IMR-90 (cell line): Measurements from ENCODE around the gene UBFD1. TPM values are rescaled to one million over a fixed set of nuclear protein-coding genes. Genes with fewer than 3 reads are reported as not detected.

Experiments
- ATAC-seq: fragments of 200-7000 bp; cut with Tn5 transposase; 2 replicates; pipeline ENCODE4 v1.9.1; 2020; ENCODE audit warnings: low read depth, mild to moderate bottlenecking, moderate library complexity
- BruUV-seq: library from RNA; stranded (reverse); fragments of 400-500 nt; replicated peaks from 2 replicates; lab custom pipeline; 2021; lab: Mats Ljungman, UMichigan
- CTCF ChIA-PET: fragments of 300-600 bp; formaldehyde crosslinking; extraction: SDS; loops from one replicate; lab custom pipeline; 2021; ENCODE audit warnings: antibody characterized with exemption; lab: Yijun Ruan, JAX
- POLR2A ChIA-PET: fragments of 300-600 bp; sonication (Branson Sonifier 250); formaldehyde crosslinking; loops from one replicate; lab custom pipeline; 2022; ENCODE audit warnings: antibody characterized with exemption; ENCODE audit not compliant: unreplicated experiment; lab: Charles Lee
- DNase-seq: peaks from one replicate; pipeline ENCODE4 v3.0.0; 2013
- H2AFZ ChIP-seq: replicated peaks from 2 replicates; pipeline ENCODE3; 2013; ENCODE audit warnings: low read length, mild to moderate bottlenecking; ENCODE audit not compliant: poor library complexity
- H2AK5ac ChIP-seq: 2 replicates; pipeline ENCODE4 v1.6.1; 2013; ENCODE audit warnings: low read depth, low read length, inconsistent platforms
- H2AK9ac ChIP-seq: replicated peaks from 2 replicates; pipeline ENCODE3; 2013; ENCODE audit warnings: mild to moderate bottlenecking, low read depth, low read length, moderate library complexity; ENCODE audit not compliant: poor library complexity
- H2BK120ac ChIP-seq: 2 replicates; pipeline ENCODE4 v1.6.1; 2013; ENCODE audit warnings: low read depth, low read length, inconsistent platforms
- H2BK15ac ChIP-seq: 3 replicates; pipeline ENCODE4 v1.6.1; 2013; ENCODE audit warnings: low read depth, low read length, inconsistent platforms
- H2BK20ac ChIP-seq: 2 replicates; pipeline ENCODE4 v1.6.1; 2013; ENCODE audit warnings: low read depth, mild to moderate bottlenecking, inconsistent platforms, low read length, moderate library complexity
- H2BK5ac ChIP-seq: 2 replicates; pipeline ENCODE4 v1.6.1; 2013; ENCODE audit warnings: mild to moderate bottlenecking, low read depth, low read length, inconsistent platforms; ENCODE audit not compliant: poor library complexity, severe bottlenecking
- H3K14ac ChIP-seq: replicated peaks from 2 replicates; pipeline ENCODE4 v1.6.1; 2013; ENCODE audit warnings: low read depth, low read length, inconsistent platforms
- H3K18ac ChIP-seq: 2 replicates; pipeline ENCODE4 v1.6.1; 2013; ENCODE audit warnings: low read depth, low read length, control low read depth
- H3K23ac ChIP-seq: 2 replicates; pipeline ENCODE4 v1.6.1; 2013; ENCODE audit warnings: low read depth, low read length, inconsistent platforms
- H3K27ac ChIP-seq: 2 replicates; pipeline ENCODE4 v1.5.1; 2013; ENCODE audit warnings: mild to moderate bottlenecking, control low read depth, low read length; ENCODE audit not compliant: insufficient read depth
- H3K27me3 ChIP-seq: 2 replicates; pipeline ENCODE4 v1.6.1; 2013; ENCODE audit warnings: low read length; ENCODE audit not compliant: control insufficient read depth, insufficient read depth
- H3K36me3 ChIP-seq: 2 replicates; pipeline ENCODE4 v1.6.1; 2013; ENCODE audit warnings: low read length, mixed read lengths; ENCODE audit not compliant: control insufficient read depth, insufficient read depth
- H3K4ac ChIP-seq: 2 replicates; pipeline ENCODE4 v1.6.1; 2013; ENCODE audit warnings: low read depth, low read length, inconsistent platforms
- H3K4me1 ChIP-seq: 2 replicates; pipeline ENCODE4 v1.6.1; 2013; ENCODE audit warnings: low read length, mixed read lengths; ENCODE audit not compliant: control insufficient read depth, insufficient read depth
- H3K4me2 ChIP-seq: 2 replicates; pipeline ENCODE4 v1.6.1; 2013; ENCODE audit warnings: low read depth, mild to moderate bottlenecking, control low read depth, low read length, moderate library complexity
- H3K4me3 ChIP-seq: 2 replicates; pipeline ENCODE4 v1.5.1; 2013; ENCODE audit warnings: low read depth, mild to moderate bottlenecking, control low read depth, low read length, moderate library complexity; ENCODE audit not compliant: insufficient read depth
- H3K56ac ChIP-seq: 2 replicates; pipeline ENCODE4 v1.6.1; 2013; ENCODE audit warnings: low read length, inconsistent platforms; ENCODE audit not compliant: insufficient read depth; ENCODE audit errors: extremely low read depth
- H3K79me1 ChIP-seq, 2 experiments: 2 replicates each; pipeline ENCODE4 v1.6.1; 2013; ENCODE audit warnings: low read length in 2 of 2, inconsistent platforms in 1 of 2, low read depth in 1 of 2
- H3K9ac ChIP-seq: 2 replicates; pipeline ENCODE4 v1.6.1; 2013; ENCODE audit warnings: low read depth, low read length, control low read depth
- H3K9me1 ChIP-seq: 2 replicates; pipeline ENCODE4 v1.6.1; 2013; ENCODE audit warnings: low read length, inconsistent platforms; ENCODE audit not compliant: insufficient read depth
- H3K9me3 ChIP-seq: 2 replicates; pipeline ENCODE4 v1.6.1; 2013; ENCODE audit warnings: low read length; ENCODE audit not compliant: control insufficient read depth, insufficient read depth
- H4K20me1 ChIP-seq: 2 replicates; pipeline ENCODE4 v1.6.1; 2013; ENCODE audit warnings: low read length, inconsistent platforms; ENCODE audit not compliant: insufficient read depth
- H4K5ac ChIP-seq: 2 replicates; pipeline ENCODE4 v1.6.1; 2013; ENCODE audit warnings: mild to moderate bottlenecking, low read depth, low read length, control low read depth
- H4K8ac ChIP-seq, 2 experiments: 2 replicates each; pipeline ENCODE4 v1.6.1; 2013; ENCODE audit warnings: low read depth in 2 of 2, low read length in 2 of 2, control low read depth in 1 of 2, inconsistent platforms in 1 of 2
- H4K91ac ChIP-seq: 2 replicates; pipeline ENCODE4 v1.6.1; 2013; ENCODE audit warnings: low read depth, low read length, inconsistent platforms; ENCODE audit not compliant: insufficient read depth
- BHLHE40 ChIP-seq: fragments of 150-350 bp; IDR thresholded peaks from 2 replicates; pipeline ENCODE4 v1.6.1; 2016; ENCODE audit warnings: mild to moderate bottlenecking, low read depth, low read length
- CHD1 ChIP-seq: IDR thresholded peaks from 2 replicates; pipeline ENCODE4 v1.6.1; 2012; ENCODE audit warnings: low read depth, low read length, improper control_type of control experiment
- CTCF ChIP-seq: conservative IDR thresholded peaks from 2 replicates; pipeline ENCODE4 v1.5.1; 2012; ENCODE audit warnings: mild to moderate bottlenecking, low read depth, low read length, improper control_type of control experiment
- ELK1 ChIP-seq: fragments of 150-350 bp; IDR thresholded peaks from 2 replicates; pipeline ENCODE4 v1.6.1; 2016; ENCODE audit warnings: low read depth, mild to moderate bottlenecking, low read length, moderate library complexity, borderline replicate concordance
- FOS ChIP-seq: fragments of 150-350 bp; IDR thresholded peaks from 2 replicates; pipeline ENCODE4 v1.6.1; 2016; ENCODE audit warnings: low read depth, low read length
- MAFK ChIP-seq: IDR thresholded peaks from 2 replicates; pipeline ENCODE4 v1.6.1; 2012; ENCODE audit warnings: low read depth, low read length, improper control_type of control experiment
- MAZ ChIP-seq: IDR thresholded peaks from 2 replicates; pipeline ENCODE4 v1.6.1; 2012; ENCODE audit warnings: low read depth, mild to moderate bottlenecking, low read length, improper control_type of control experiment, moderate library complexity, borderline replicate concordance
- MXI1 ChIP-seq: IDR thresholded peaks from 2 replicates; pipeline ENCODE4 v1.6.1; 2012; ENCODE audit warnings: low read depth, mild to moderate bottlenecking, low read length, moderate library complexity, borderline replicate concordance
- NFE2L2 ChIP-seq: fragments of 150-350 bp; IDR thresholded peaks from 2 replicates; pipeline ENCODE4 v1.6.1; 2016; ENCODE audit warnings: low read depth, mild to moderate bottlenecking, low read length
- POLR2A ChIP-seq: IDR thresholded peaks from 2 replicates; pipeline ENCODE4 v1.6.1; 2012; ENCODE audit warnings: mild to moderate bottlenecking, low read depth, low read length
- RAD21 ChIP-seq: IDR thresholded peaks from 2 replicates; pipeline ENCODE4 v1.6.1; 2012; ENCODE audit warnings: low read length, improper control_type of control experiment
- RCOR1 ChIP-seq: IDR thresholded peaks from 2 replicates; pipeline ENCODE4 v1.6.1; 2012; ENCODE audit warnings: mild to moderate bottlenecking, low read length, improper control_type of control experiment; ENCODE audit not compliant: insufficient replicate concordance
- SMC3 ChIP-seq: fragments of 150-350 bp; IDR thresholded peaks from 2 replicates; pipeline ENCODE4 v1.6.1; 2016; ENCODE audit warnings: low read depth, mild to moderate bottlenecking, antibody characterized with exemption, low read length, moderate library complexity
- USF2 ChIP-seq: fragments of 150-350 bp; IDR thresholded peaks from 2 replicates; pipeline ENCODE4 v1.6.1; 2017; ENCODE audit warnings: mild to moderate bottlenecking, antibody characterized with exemption, low read length, low read depth
- WGBS, 2 experiments: methylation state at CpG; one replicate each; pipeline versions ENCODE4 v1.1.5 to v1.1.7; 2013; ENCODE audit warnings: missing lambda C conversion rate in 2 of 2; ENCODE audit not compliant: insufficient read length in 1 of 2; ENCODE audit errors: extremely low coverage in 2 of 2; 5-methylcytosine and 5-hydroxymethylcytosine counted together
- dilution Hi-C: fragments of 300-500 bp; cut with HindIII; formaldehyde crosslinking; loops from one replicate; pipeline ENCODE4 v1.14.3; 2018; ENCODE audit warnings: low sequenced_read_pairs; ENCODE audit not compliant: unreplicated experiment
- in situ Hi-C: fragments of 300-500 bp; cut with MboI; formaldehyde crosslinking; loops from 3 replicates; pipeline ENCODE4 v1.14.3; 2019; ENCODE audit warnings: low sequenced_read_pairs, inconsistent platforms, mixed read lengths
- intact Hi-C: fragments of 100-400 bp; cut with micrococcal nuclease; formaldehyde crosslinking; loops from 2 replicates; pipeline ENCODE4 v1.10.0; 2022
- polyA plus RNA-seq, 3 experiments: library from polyadenylated mRNA; depleted of rRNA; stranded (reverse); fragments of >200 nt; gene quantifications; 2 replicates each; pipeline ENCODE4 v1.2.3, GENCODE V29; 2012; ENCODE audit warnings: low replicate concordance in 1 of 3
- total RNA-seq: library from RNA; depleted of rRNA; stranded (reverse); fragments of >200 nt; gene quantifications from 2 replicates; pipeline ENCODE4 v1.2.3, GENCODE V29; 2012

UBFD1 gene
- total and polyA plus RNA-seq, 2 of the 4 experiments (the other 2 are of a cell fraction), result 39.3 to 55.0 TPM

- no TSS peak for BruUV-seq
- no peak overlapping the region for H3K56ac ChIP-seq
- H4K91ac ChIP-seq, result no peak overlapping the region
- in situ Hi-C loops, result loop anchor here (5.0 kb wide), 2 partner anchors 50 kb away; no protein-coding TSS in a partner anchor
- H3K27me3 ChIP-seq, result no peaks in the 10 kb centered on the region
- no peak overlapping the region for H2BK120ac ChIP-seq
- no peak overlapping the region for H2BK15ac ChIP-seq
- H3K9ac ChIP-seq, result no peak overlapping the region
- intact Hi-C loops, result no loop called here
- peaks cover 3% of the 10 kb centered on the region; the same call in 1 of the 2 replicates for H3K9me1 ChIP-seq
- no peaks in the 10 kb centered on the region for H3K9me3 ChIP-seq
- H3K27ac ChIP-seq, result no peak overlapping the region
- no peak overlapping the region for H2BK5ac ChIP-seq
- ChIA-PET POLR2A (no interaction called here), CTCF (no interaction called here)
- H2AFZ ChIP-seq, result no peak overlapping the region
- H3K23ac ChIP-seq, result no peak overlapping the region
- no peak for TF ChIP-seq POLR2A
- no peak for TF ChIP-seq CTCF
- no peak for TF ChIP-seq MXI1
- no peak for TF ChIP-seq MAZ
- no peak for TF ChIP-seq RCOR1
- TF ChIP-seq CHD1, result no peak
- TF ChIP-seq NFE2L2, result no peak
- TF ChIP-seq MAFK, result no peak
- no peak for TF ChIP-seq FOS
- TF ChIP-seq BHLHE40, result no peak
- no peak for TF ChIP-seq RAD21
- TF ChIP-seq ELK1, result no peak
- no peak for TF ChIP-seq USF2
- no peak for TF ChIP-seq SMC3
- no peaks in the 10 kb centered on the region for H3K4me1 ChIP-seq
- H4K5ac ChIP-seq, result no peak overlapping the region
- no peak overlapping the region for H3K4me2 ChIP-seq
- no peak overlapping the region for H3K4ac ChIP-seq
- dilution Hi-C loops, result no loop called here
- no peak overlapping the region for H4K8ac ChIP-seq
- H3K4me3 ChIP-seq, result no peak overlapping the region
- WGBS, 2 experiments, result 90% methylated on average over 2 of the region's 5 CpGs; no CpG with 5 or more reads in 1 of the 2 experiments
- H2AK5ac ChIP-seq, result no peak overlapping the region
- no peak overlapping the region for H2AK9ac ChIP-seq
- no peak overlapping the region for H2BK20ac ChIP-seq
- peaks cover 8 to 22% of the 10 kb centered on the region in 2 experiments for H3K79me1 ChIP-seq
- H3K18ac ChIP-seq, result no peak overlapping the region
- peaks cover 68% of the 10 kb centered on the region for H3K36me3 ChIP-seq
- H3K14ac ChIP-seq, result no peak overlapping the region
- no peak for ATAC-seq
- no peak for DNase-seq
- H4K20me1 ChIP-seq, result peaks cover 18% of the 10 kb centered on the region
Measured at GRCh38 chr16:23571895-23572294, 14.4 kb downstream of the UBFD1 start.
